Testis (tissue), 3 donors: Measurements from ENCODE around the gene YDJC. TPM values are rescaled to one million over a fixed set of nuclear protein-coding genes. Genes with fewer than 3 reads are reported as not detected.
A peak's percentile ranks its signal among the peaks of the same experiment; 100 is the strongest.

ENCODE experiments used
- DNase-seq: peaks from one replicate; pipeline ENCODE4 v3.0.0-alpha.2; 2019
- H3K27ac ChIP-seq, 2 donors: fragments of 200-600 bp; sonication (generic); one replicate each; pipeline ENCODE4 v1.5.1; 2019
- H3K27me3 ChIP-seq: fragments of 200-600 bp; sonication (generic); one replicate; pipeline ENCODE4 v1.5.1; 2019
- H3K36me3 ChIP-seq: fragments of 200-600 bp; sonication (generic); one replicate; pipeline ENCODE4 v1.5.1; 2017; ENCODE audit warnings: low read depth; ENCODE audit errors: missing control alignments
- H3K4me1 ChIP-seq: fragments of 200-600 bp; sonication (generic); one replicate; pipeline ENCODE4 v1.5.1; 2019
- H3K4me3 ChIP-seq, 2 donors: fragments of 200-600 bp; sonication (generic); one replicate each; pipeline ENCODE4 v1.5.1; 2017 to 2019
- H3K9me3 ChIP-seq: fragments of 200-600 bp; sonication (generic); one replicate; pipeline ENCODE4 v1.5.1; 2017
- CTCF ChIP-seq, 3 experiments: fragments of 450-650 bp in 2 of 3; fragments of 200-600 bp in 1 of 3; sonication (generic) in 1 of 3; IDR thresholded peaks; one replicate each; pipeline ENCODE4 v1.5.1; 2016 to 2019; ENCODE audit warnings: antibody characterized with exemption in 3 of 3, mild to moderate bottlenecking in 2 of 3, moderate library complexity in 1 of 3
- POLR2A ChIP-seq: fragments of 450-650 bp; IDR thresholded peaks from one replicate; pipeline ENCODE4 v1.6.1; 2017; ENCODE audit warnings: antibody characterized with exemption, mild to moderate bottlenecking, moderate library complexity
- WGBS, 2 donors: methylation state at CpG; one replicate each; pipeline ENCODE4 v1.1.5; 2018; 5-methylcytosine and 5-hydroxymethylcytosine counted together
- intact Hi-C: fragments of 100-400 bp; cut with DNase I; formaldehyde crosslinking; loops from one replicate; pipeline ENCODE4 v1.15.1; 2023; ENCODE audit warnings: low total_unique reads
- polyA plus RNA-seq: library from polyadenylated mRNA; stranded (reverse); fragments of 350-450 nt; fragmentation: Illumina TruSeq; extraction: RNeasy Lipid Tissue Mini Kit (QIAGEN cat#74804); gene quantifications from one replicate; pipeline ENCODE4 v1.2.3, GENCODE V29; 2014; ENCODE audit warnings: low read depth, low replicate concordance; ENCODE audit not compliant: insufficient read depth
- total RNA-seq, 2 donors: library from RNA; depleted of rRNA; stranded (reverse); fragments of >200 nt; gene quantifications; one replicate each; pipeline ENCODE4 v1.2.3, GENCODE V29; 2016

Gene YDJC
- total and polyA plus RNA-seq, 3 donors from 2014 or later: 9.9 to 37.1 (median 36.5) TPM

DNA sequence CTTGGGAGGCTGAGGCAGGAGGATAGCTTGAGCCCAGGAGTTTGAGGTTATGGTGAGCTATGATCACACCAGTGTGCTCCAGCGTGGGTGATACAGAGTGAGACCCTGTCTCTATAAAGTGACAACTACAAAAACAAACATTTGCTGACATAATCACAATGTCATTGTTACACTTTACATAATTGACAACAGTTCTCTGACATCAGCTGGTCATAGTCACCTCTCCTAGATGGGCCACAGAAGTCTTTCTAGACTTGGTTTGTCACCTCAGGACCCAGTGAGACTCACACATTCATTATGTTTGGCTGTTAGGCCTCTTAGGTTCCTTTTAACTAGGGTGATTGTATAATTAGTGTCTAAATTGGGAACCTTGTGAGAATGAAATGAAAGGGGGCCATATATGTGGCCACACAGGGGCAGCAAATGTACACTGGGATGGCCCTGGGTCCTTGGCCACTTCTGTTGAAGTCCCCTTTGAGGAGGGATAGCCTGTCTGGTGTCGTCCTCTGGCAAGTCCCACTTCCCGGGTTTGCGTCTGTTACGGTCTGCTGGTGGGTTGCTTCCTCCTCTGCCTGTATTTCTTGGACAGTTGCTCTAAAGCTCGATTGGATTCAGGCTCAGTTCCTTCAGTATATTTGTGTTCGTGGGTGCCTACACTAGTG lies 30.2 kb upstream of the YDJC start:
- TF ChIP-seq CTCF (IDR thresholded peaks at IDR 0.05): no peak
- Histone ChIP-seq H3K4me3 (no peak overlapping the region), H3K36me3 (no peaks in the 10 kb centered on the region), H3K27ac (no peak overlapping the region), H3K9me3 (no peaks in the 10 kb centered on the region), H3K4me1 (no peaks in the 10 kb centered on the region), H3K27me3 (no peaks in the 10 kb centered on the region)
- no peak for DNase-seq
- intact Hi-C loops: no loop called here
- WGBS, 2 donors: 84 to 89% methylated on average over 7 of the region's 7 CpGs

- Histone ChIP-seq H3K4me3 (peak overlapping the region; percentile 27 to 50), H3K9me3 (no peaks in the 10 kb centered on the region), H3K27ac (no peak overlapping the region), H3K27me3 (no peaks in the 10 kb centered on the region), H3K36me3 (no peaks in the 10 kb centered on the region), H3K4me1 (no peaks in the 10 kb centered on the region)
- 0 to 1% methylated on average over 1 to 76 of the region's 79 CpGs for WGBS, 2 donors
- TF ChIP-seq POLR2A (no peak), CTCF (IDR thresholded peaks at IDR 0.05) (no peak)
- intact Hi-C loops: no loop called here
- DNase-seq: peak; percentile 71
Observed at GRCh38 chr22:21657360-21658032, 27.7 kb upstream of the YDJC start.

DNA sequence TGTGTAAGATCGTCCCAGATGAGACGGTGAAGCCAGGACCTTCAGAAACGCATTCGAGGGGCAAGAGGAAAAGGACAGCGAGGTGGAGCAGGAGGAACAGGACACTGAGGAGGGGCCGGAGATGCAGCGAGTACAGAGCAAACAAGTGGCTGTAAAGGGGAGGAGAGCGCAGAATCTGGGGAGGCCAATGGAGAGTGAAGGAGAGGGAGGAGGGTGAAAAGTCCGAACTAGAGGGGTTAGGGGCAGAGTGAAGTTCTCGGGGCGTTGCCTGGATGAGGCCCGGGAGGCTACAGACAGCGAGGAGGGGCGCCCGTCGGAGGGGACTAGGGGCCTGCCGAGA lies 27.2 kb upstream of the YDJC start:
- intact Hi-C loops: no loop called here
- TF ChIP-seq CTCF (IDR thresholded peaks at IDR 0.05) (no peak), POLR2A (no peak)
- Histone ChIP-seq H3K9me3 (no peaks in the 10 kb centered on the region), H3K36me3 (no peaks in the 10 kb centered on the region), H3K4me3 (peak overlapping the region; percentile 27 to 50), H3K4me1 (peaks cover 4% of the 10 kb centered on the region), H3K27ac (no peak overlapping the region), H3K27me3 (no peaks in the 10 kb centered on the region)
- 18 to 19% methylated on average over 16 to 17 of the region's 17 CpGs for WGBS, 2 donors
- no peak for DNase-seq

DNA sequence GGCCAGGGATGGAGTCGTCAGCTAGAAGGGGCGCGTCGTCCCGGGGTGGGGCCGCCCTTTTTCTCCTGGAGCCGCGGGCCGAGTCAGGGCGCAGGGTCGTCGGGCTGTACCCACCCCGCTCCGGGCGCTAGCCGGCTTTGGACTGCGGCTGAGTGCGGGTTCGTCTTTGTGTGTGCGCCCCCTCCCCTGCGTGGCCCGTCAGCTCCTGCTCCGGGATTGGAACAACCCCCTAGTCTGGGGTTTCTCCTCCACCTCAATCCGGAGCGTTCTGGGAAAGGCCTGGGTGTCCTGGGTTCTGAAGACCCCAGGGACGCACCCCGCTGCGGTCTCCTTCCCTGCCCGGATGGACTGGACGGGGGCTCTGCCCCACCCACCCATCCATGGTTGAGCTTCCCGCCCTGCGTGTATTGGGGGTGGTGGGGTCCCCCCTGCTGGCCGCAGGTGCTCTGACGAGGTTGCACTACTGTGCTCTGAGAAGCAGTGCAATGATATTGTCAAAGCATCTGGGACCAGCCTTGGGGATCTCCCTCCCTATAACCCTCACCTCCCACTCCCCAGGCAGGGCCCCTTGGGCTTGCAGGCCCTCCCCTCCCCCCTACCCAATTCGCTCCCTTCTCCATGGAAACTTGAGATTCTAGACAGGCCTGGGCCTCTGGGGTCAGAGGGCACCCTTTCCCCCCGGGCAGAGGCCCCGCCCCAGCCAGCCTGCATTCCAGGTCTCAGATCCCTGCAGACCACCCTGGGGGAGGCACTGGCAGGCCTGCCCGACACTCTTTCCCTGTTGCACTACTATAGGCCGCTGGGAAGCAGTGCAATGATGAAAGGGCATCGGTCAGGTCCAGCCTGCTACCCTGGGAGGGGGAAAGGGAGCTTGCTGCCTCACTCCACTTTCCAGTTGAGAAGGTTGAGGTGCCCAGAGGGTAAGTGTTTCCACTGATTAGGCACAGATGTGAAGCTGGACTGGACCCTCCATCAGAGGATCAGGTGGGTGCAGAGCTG lies 23.0 kb upstream of the YDJC start:
- Histone ChIP-seq H3K4me1 (peaks cover 13% of the 10 kb centered on the region), H3K36me3 (no peaks in the 10 kb centered on the region), H3K27ac (no peak overlapping the region), H3K27me3 (no peaks in the 10 kb centered on the region), H3K4me3 (peak overlapping the region; percentile 44 to 60), H3K9me3 (no peaks in the 10 kb centered on the region)
- WGBS, 2 donors: 23 to 29% methylated on average over 19 to 40 of the region's 40 CpGs
- TF ChIP-seq POLR2A (no peak), CTCF (IDR thresholded peaks at IDR 0.05) (no peak)
- intact Hi-C loops: no loop called here
- DNase-seq: no peak
